CD8-positive, alpha-beta memory T cell (primary cell): ENCODE data around the gene THSD8. TPM values are rescaled to one million over a fixed set of nuclear protein-coding genes. Genes with fewer than 3 reads are reported as not detected.
"Not testable (repeated sequence)": the region's sequence is repeated elsewhere in the genome, so short reads cannot be mapped to it uniquely, and the experiment has no call there.

Source experiments
- CTCF ChIA-PET: fragments of 350-600 bp; sonication (Branson Sonifier 250); formaldehyde crosslinking; loops from one replicate; lab custom pipeline; 2021; ENCODE audit warnings: antibody characterized with exemption; lab: Charles Lee
- POLR2A ChIA-PET: fragments of 350-600 bp; sonication (Branson Sonifier 250); formaldehyde crosslinking; loops from one replicate; lab custom pipeline; 2021; ENCODE audit warnings: antibody characterized with exemption; lab: Charles Lee
- DNase-seq, 5 donors: peaks; one replicate each; pipeline versions ENCODE4 v3.0.0 to v3.0.0-alpha.2; 2020 to 2022; ENCODE audit warnings: mixed read lengths in 1 of 5
- H3K27ac ChIP-seq: one replicate; pipeline ENCODE4 v1.7.0; 2013; ENCODE audit warnings: low read depth, mild to moderate bottlenecking, low read length, moderate library complexity
- H3K27me3 ChIP-seq: 2 replicates; pipeline ENCODE4 v1.7.0; 2013; ENCODE audit warnings: low read length, mild to moderate bottlenecking; ENCODE audit not compliant: insufficient read depth, poor library complexity, severe bottlenecking
- H3K36me3 ChIP-seq: 2 replicates; pipeline ENCODE4 v1.7.0; 2013; ENCODE audit warnings: mild to moderate bottlenecking, low read length, moderate library complexity; ENCODE audit not compliant: insufficient read depth
- H3K4me1 ChIP-seq: 2 replicates; pipeline ENCODE4 v1.7.0; 2013; ENCODE audit warnings: mild to moderate bottlenecking, low read length, moderate library complexity; ENCODE audit not compliant: insufficient read depth
- H3K4me3 ChIP-seq: 2 replicates; pipeline ENCODE4 v1.7.0; 2013; ENCODE audit warnings: mild to moderate bottlenecking, low read length
- H3K9me3 ChIP-seq: 2 replicates; pipeline ENCODE4 v1.7.0; 2013; ENCODE audit warnings: mild to moderate bottlenecking, low read length
- H3K27ac Mint-ChIP-seq, 8 donors: one replicate each; pipeline ENCODE4 v1.8.0; 2020 to 2021; ENCODE audit warnings: mixed read lengths in 8 of 8, mild to moderate bottlenecking in 6 of 8, inconsistent platforms in 3 of 8, moderate library complexity in 3 of 8
- H3K27me3 Mint-ChIP-seq, 2 donors: one replicate each; pipeline ENCODE4 v1.8.0; 2020 to 2021; ENCODE audit warnings: mixed read lengths in 2 of 2, mild to moderate bottlenecking in 1 of 2, moderate library complexity in 1 of 2
- H3K36me3 Mint-ChIP-seq, 3 donors: one replicate each; pipeline ENCODE4 v1.8.0; 2020 to 2021; ENCODE audit warnings: mixed read lengths in 3 of 3, inconsistent platforms in 1 of 3, mild to moderate bottlenecking in 1 of 3
- H3K4me1 Mint-ChIP-seq, 3 donors: one replicate each; pipeline ENCODE4 v1.8.0; 2020 to 2021; ENCODE audit warnings: mixed read lengths in 3 of 3, inconsistent platforms in 1 of 3, mild to moderate bottlenecking in 1 of 3
- H3K4me3 Mint-ChIP-seq, 7 donors: one replicate each; pipeline ENCODE4 v1.8.0; 2020 to 2021; ENCODE audit warnings: mixed read lengths in 7 of 7, mild to moderate bottlenecking in 6 of 7, moderate library complexity in 4 of 7, inconsistent platforms in 2 of 7
- H3K9me3 Mint-ChIP-seq, 5 donors: one replicate each; pipeline ENCODE4 v1.8.0; 2020 to 2022; ENCODE audit warnings: mixed read lengths in 5 of 5, mild to moderate bottlenecking in 3 of 5, moderate library complexity in 2 of 5, inconsistent platforms in 1 of 5
- polyA plus RNA-seq: library from polyadenylated mRNA; unstranded; fragments of 300-500 nt; fragmentation: Illumina TruSeq; gene quantifications from one replicate; pipeline ENCODE4 v1.2.3, GENCODE V29; 2021
- total RNA-seq, 2 experiments: library from RNA; stranded (reverse); gene quantifications; one replicate each; pipeline ENCODE4 v1.2.3, GENCODE V29; 2021

Gene THSD8
- total and polyA plus RNA-seq, 3 experiments from 2014 or later, result 24.6 to 31.0 TPM; not detected in 1

- Mint-ChIP-seq H3K27ac (peak overlapping the region in 6 of 8 donors; percentile 24 to 85 (median 58)), H3K36me3 (peaks cover 0 to 1% (median 0%) of the 10 kb centered on the region in 3 donors), H3K27me3 (peaks cover 73 to 79% of the 10 kb centered on the region in 2 donors), H3K9me3 (peaks cover 0 to 14% (median 2%) of the 10 kb centered on the region in 5 donors), H3K4me3 (peak overlapping the region; percentile 57 to 87 (median 76)), H3K4me1 (peaks cover 28 to 45% (median 41%) of the 10 kb centered on the region in 3 donors)
- H3K36me3 ChIP-seq, result no peaks in the 10 kb centered on the region
- H3K4me3 ChIP-seq, result peak overlapping the region; percentile 14
- DNase-seq, result peak in 3 of 5 donors; percentile 24 to 58 (median 25)
- CTCF ChIA-PET, result no interaction called here
- POLR2A ChIA-PET, result no interaction called here
- no peaks in the 10 kb centered on the region for H3K9me3 ChIP-seq
- peaks cover 24% of the 10 kb centered on the region for H3K4me1 ChIP-seq
- peaks cover 74% of the 10 kb centered on the region for H3K27me3 ChIP-seq
- no peak overlapping the region for H3K27ac ChIP-seq
Observed at GRCh38 chr19:12838886-12839756, 37.3 kb downstream of the THSD8 start.

- H3K36me3 Mint-ChIP-seq, result peaks cover 0 to 1% (median 0%) of the 10 kb centered on the region in 3 donors
- peaks cover 23 to 40% (median 33%) of the 10 kb centered on the region in 3 donors for H3K4me1 Mint-ChIP-seq
- Histone ChIP-seq H3K9me3 (no peaks in the 10 kb centered on the region), H3K36me3 (no peaks in the 10 kb centered on the region), H3K4me1 (peaks cover 24% of the 10 kb centered on the region), H3K4me3 (no peak overlapping the region), H3K27ac (no peak overlapping the region), H3K27me3 (peaks cover 64% of the 10 kb centered on the region)
- H3K27me3 Mint-ChIP-seq, result peaks cover 68 to 78% of the 10 kb centered on the region in 2 donors
- H3K9me3 Mint-ChIP-seq, result peaks cover 0 to 10% (median 0%) of the 10 kb centered on the region in 5 donors
- ChIA-PET POLR2A (no interaction called here), CTCF (no interaction called here)
- H3K27ac Mint-ChIP-seq, result peak overlapping the region in 2 of 8 donors; percentile 6 to 38
- H3K4me3 Mint-ChIP-seq, result peak overlapping the region in 4 of 7 donors; percentile 40 to 70 (median 50)
- DNase-seq, result peak in 3 of 5 donors; percentile 18 to 53 (median 34)
Observed at GRCh38 chr19:12840091-12841079, 38.5 kb downstream of the THSD8 start.

DNA sequence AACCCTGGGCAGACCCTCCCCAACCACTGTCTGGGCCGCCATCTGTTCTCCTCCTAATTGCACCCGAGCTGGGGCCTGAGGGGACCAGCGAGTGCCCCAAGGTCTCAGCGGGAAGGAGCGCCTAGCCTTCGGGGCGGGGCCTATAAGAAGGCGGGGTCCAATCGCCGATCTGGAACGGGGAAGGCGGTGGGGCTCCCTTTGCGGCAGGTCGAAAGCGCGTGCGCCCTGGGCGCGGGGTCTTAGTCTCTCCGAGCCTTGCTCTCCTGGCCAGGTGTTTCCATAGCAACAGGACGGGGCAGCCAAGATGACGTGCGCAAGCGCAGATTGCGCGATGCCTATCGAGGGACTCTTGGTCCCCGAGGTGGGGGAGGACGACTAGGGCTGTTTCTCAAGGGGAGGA, 39.2 kb downstream of the THSD8 start:
- Histone ChIP-seq H3K4me3 (no peak overlapping the region), H3K9me3 (no peaks in the 10 kb centered on the region), H3K36me3 (no peaks in the 10 kb centered on the region), H3K27me3 (peaks cover 57% of the 10 kb centered on the region), H3K4me1 (peaks cover 24% of the 10 kb centered on the region), H3K27ac (no peak overlapping the region)
- Mint-ChIP-seq H3K9me3 (peaks cover 0 to 10% (median 0%) of the 10 kb centered on the region in 5 donors), H3K4me1 (peaks cover 23 to 40% (median 33%) of the 10 kb centered on the region in 3 donors), H3K4me3 (peak overlapping the region in 6 of 7 donors; percentile 24 to 61 (median 46)), H3K27me3 (peaks cover 64 to 78% of the 10 kb centered on the region in 2 donors), H3K27ac (peak overlapping the region in 1 of 8 donors; percentile 6), H3K36me3 (peaks cover 0 to 1% (median 0%) of the 10 kb centered on the region in 3 donors)
- ChIA-PET CTCF (no interaction called here), POLR2A (no interaction called here)
- DNase-seq, result no peak

- POLR2A ChIA-PET, result no interaction called here
- CTCF ChIA-PET, result no interaction called here
- H3K27me3 ChIP-seq, result peaks cover 57% of the 10 kb centered on the region
- Mint-ChIP-seq H3K27me3 (peaks cover 58 to 77% of the 10 kb centered on the region in 2 donors), H3K4me3 (no peak overlapping the region), H3K4me1 (peaks cover 20 to 37% (median 34%) of the 10 kb centered on the region in 3 donors), H3K36me3 (peaks cover 0 to 1% (median 0%) of the 10 kb centered on the region in 3 donors), H3K9me3 (peaks cover 0 to 10% (median 0%) of the 10 kb centered on the region in 5 donors), H3K27ac (no peak overlapping the region)
- H3K9me3 ChIP-seq, result no peaks in the 10 kb centered on the region
- DNase-seq, result no peak
- no peak overlapping the region for H3K27ac ChIP-seq
- peaks cover 28% of the 10 kb centered on the region for H3K4me1 ChIP-seq
- no peaks in the 10 kb centered on the region for H3K36me3 ChIP-seq
- no peak overlapping the region for H3K4me3 ChIP-seq
Observed at GRCh38 chr19:12842511-12842910, 40.6 kb downstream of the THSD8 start.

DNA sequence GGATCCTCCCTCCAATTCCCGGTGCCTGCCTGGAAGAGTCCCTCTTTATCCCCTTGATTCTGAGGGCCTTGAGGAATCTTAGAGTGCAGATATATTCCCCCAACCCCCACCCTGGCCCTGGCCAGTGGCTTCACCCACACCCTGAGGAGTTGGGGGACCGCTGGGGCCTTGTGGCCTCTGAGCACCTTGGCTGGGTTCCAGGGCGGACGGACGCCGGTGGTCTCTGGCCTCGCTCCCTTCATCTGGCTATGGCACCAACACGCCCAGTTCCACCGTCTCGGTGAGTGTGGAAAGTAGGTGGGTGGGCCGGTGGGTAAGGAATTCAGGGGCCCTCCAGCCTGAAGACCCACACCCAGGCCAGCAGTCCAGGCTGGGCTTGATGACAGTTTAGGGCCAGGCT, 41.5 kb downstream of the THSD8 start:
- H3K4me1 Mint-ChIP-seq, result peaks cover 19 to 36% (median 32%) of the 10 kb centered on the region in 3 donors

GRCh38 chr19:12843999-12844732, 42.3 kb downstream of the THSD8 start:
- H3K4me1 Mint-ChIP-seq, result peaks cover 17 to 30% (median 29%) of the 10 kb centered on the region in 3 donors
- no peak overlapping the region for H3K4me3 Mint-ChIP-seq
- H3K27me3 ChIP-seq, result peaks cover 45% of the 10 kb centered on the region
- no peak overlapping the region for H3K27ac ChIP-seq
- no peak for DNase-seq
- H3K27ac Mint-ChIP-seq, result no peak overlapping the region
- no peaks in the 10 kb centered on the region for H3K9me3 ChIP-seq
- H3K27me3 Mint-ChIP-seq, result peaks cover 50 to 77% of the 10 kb centered on the region in 2 donors
- H3K4me3 ChIP-seq, result no peak overlapping the region
- peaks cover 0 to 1% (median 0%) of the 10 kb centered on the region in 3 donors for H3K36me3 Mint-ChIP-seq
- no peaks in the 10 kb centered on the region for H3K36me3 ChIP-seq
- CTCF ChIA-PET, result interaction anchor here (13.0 kb wide), 1 partner anchor 81 kb away, joined by 231 read pairs; no protein-coding TSS in a partner anchor
- peaks cover 0 to 6% (median 0%) of the 10 kb centered on the region in 5 donors for H3K9me3 Mint-ChIP-seq
- H3K4me1 ChIP-seq, result peaks cover 21% of the 10 kb centered on the region
- POLR2A ChIA-PET, result no interaction called here

More for the DNA sequence above, 41.5 kb downstream of the THSD8 start:
- peak overlapping the region in 1 of 8 donors; percentile 77 for H3K27ac Mint-ChIP-seq
- peaks cover 0 to 8% (median 0%) of the 10 kb centered on the region in 5 donors for H3K9me3 Mint-ChIP-seq
- Histone ChIP-seq H3K36me3 (no peaks in the 10 kb centered on the region), H3K4me1 (peaks cover 28% of the 10 kb centered on the region), H3K4me3 (no peak overlapping the region), H3K9me3 (no peaks in the 10 kb centered on the region), H3K27ac (no peak overlapping the region), H3K27me3 (peaks cover 50% of the 10 kb centered on the region)
- H3K27me3 Mint-ChIP-seq, result peaks cover 55 to 77% of the 10 kb centered on the region in 2 donors
- peaks cover 0 to 1% (median 0%) of the 10 kb centered on the region in 3 donors for H3K36me3 Mint-ChIP-seq
- H3K4me3 Mint-ChIP-seq, result no peak overlapping the region
- ChIA-PET POLR2A (no interaction called here), CTCF (interaction anchor here (13.0 kb wide), 1 partner anchor 80 kb away, joined by 231 read pairs; no protein-coding TSS in a partner anchor)
- DNase-seq, result no peak

DNA sequence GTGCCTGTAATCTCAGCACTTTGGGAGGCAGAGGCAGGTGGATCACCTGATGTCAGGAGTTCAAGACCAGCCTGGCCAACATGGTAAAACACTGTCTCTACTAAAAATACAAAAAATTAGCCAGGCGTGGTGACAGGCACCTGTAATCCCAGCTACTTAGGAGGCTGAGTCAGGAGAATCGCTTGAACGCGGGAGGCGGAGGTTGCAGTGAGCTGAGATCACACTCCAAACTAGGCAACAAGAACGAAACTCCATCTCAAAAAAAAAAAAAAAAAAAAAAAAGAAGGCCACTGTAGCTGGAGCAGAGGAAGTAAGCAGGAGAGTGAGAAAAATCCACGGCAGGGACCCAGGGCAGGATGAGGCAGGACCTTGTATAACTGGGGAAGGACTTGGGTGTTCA, 44.7 kb downstream of the THSD8 start:
- POLR2A ChIA-PET, H3K27ac Mint-ChIP-seq, H3K4me1 ChIP-seq, H3K36me3 Mint-ChIP-seq, H3K9me3 Mint-ChIP-seq, H3K4me3 ChIP-seq, H3K9me3 ChIP-seq, H3K4me1 Mint-ChIP-seq, H3K4me3 Mint-ChIP-seq, H3K36me3 ChIP-seq, H3K27ac ChIP-seq, DNase-seq: not testable (repeated sequence)
- CTCF ChIA-PET, result interaction anchor here (0.7 to 13.0 kb wide), 30 partner anchors 9 to 285 kb away, joined by 3 to 231 read pairs (median 4); partner anchors contain the start of genes DNASE2, GCDH, HOOK2 and TRIR
- H3K27me3 Mint-ChIP-seq, result peaks cover 26 to 54% of the 10 kb centered on the region in 2 donors
- peaks cover 21% of the 10 kb centered on the region for H3K27me3 ChIP-seq
